Measurements from ENCODE around the gene EIF4E2.
"Not testable (repeated sequence)": the region's sequence is repeated elsewhere in the genome, so short reads cannot be mapped to it uniquely, and the experiment has no call there.

EIF4E2 gene

GRCh38 chr2:232522623-232523401, 27.7 kb upstream of the EIF4E2 start:
- no peak for DNase-seq (ENCODE audit: low read depth)

GRCh38 chr2:232523402-232523681, 27.1 kb upstream of the EIF4E2 start:
- DNase-seq (ENCODE audit: low read depth): no peak

DNA sequence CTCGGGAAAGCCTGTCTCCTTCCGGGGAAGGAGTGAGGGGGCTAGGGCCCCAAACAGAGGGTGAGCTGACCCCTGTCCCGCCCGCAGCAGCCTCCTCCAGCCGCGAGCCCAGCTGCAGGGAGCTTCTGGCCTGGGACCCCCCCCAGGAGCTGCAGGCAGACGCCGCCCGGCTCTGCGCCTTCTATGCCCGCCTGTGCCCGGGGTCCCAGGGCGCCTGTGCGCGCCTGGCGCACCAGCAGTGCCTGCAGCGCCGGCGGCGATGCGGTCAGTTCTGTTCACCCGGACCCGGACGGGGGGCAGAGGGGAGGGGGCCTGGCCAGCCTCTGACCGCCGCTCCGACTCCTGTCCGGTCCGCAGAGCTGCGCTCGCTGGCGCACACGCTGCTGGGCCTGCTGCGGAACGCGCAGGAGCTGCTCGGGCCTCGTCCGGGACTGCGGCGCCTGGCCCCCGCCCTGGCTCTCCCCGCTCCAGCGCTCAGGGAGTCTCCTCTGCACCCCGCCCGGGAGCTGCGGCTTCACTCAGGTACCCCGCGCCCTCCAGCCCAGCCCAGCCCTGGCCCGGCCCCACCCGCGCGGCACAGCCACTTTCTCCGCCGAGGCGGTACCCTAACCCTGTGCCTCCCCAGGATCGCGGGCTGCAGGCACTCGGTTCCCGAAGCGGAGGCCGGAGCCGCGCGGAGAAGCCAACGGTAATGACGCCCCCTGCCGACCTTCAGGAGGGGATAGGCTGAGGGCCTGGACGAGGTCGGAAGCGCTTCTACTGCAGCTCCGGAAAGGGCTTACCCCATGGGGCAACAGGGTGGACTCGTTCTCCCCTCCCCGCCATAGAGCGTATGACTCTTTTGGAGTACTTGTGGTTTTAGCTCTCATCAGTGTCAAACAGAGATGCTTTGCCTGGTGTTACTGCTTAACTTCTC, 26.5 kb upstream of the EIF4E2 start:
- DNase-seq (ENCODE audit: low read depth): no peak

DNA sequence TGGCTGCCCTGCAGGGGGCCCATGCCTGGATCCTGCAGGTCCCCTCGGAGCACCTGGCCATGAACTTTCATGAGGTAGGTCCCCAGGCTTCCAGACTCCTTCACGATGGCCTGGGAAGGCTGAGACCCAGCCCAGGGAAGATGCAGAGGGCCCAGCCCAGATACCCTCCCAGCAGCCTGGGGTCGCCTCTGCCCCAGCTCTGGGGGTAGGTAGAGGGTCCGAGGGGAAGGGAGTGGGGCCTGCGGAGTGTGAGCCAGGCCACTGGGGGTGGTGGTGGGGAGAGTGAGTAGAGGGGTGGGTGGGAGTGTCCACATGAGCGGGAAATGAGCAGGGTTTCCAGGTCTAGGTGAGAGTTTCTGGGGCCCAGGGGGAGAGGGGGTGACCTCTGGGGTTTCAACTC, 25.7 kb upstream of the EIF4E2 start:
- no peak for DNase-seq (ENCODE audit: low read depth)

DNA sequence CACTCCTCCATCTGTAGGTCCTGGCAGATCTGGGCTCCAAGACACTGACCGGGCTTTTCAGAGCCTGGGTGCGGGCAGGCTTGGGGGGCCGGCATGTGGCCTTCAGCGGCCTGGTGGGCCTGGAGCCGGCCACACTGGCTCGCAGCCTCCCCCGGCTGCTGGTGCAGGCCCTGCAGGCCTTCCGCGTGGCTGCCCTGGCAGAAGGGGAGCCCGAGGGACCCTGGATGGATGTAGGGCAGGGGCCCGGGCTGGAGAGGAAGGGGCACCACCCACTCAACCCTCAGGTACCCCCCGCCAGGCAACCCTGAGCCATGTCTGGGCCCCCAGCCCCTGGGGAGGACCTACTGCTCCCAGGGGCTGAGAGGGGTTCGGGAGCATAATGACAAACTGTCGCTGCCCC, 25.3 kb upstream of the EIF4E2 start:
- DNase-seq (ENCODE audit: low read depth): no peak

GRCh38 chr2:232525791-232526371, 24.6 kb upstream of the EIF4E2 start, which contains the start of gene CHRND:
CHRND (plus strand) TSS chr2:232526160; CDS start chr2:232526216, 56 bp downstream.
- DNase-seq (ENCODE audit: low read depth): no peak

- DNase-seq (ENCODE audit: low read depth): no peak
Measured at GRCh38 chr2:232526372-232526941, 24.0 kb upstream of the EIF4E2 start.

- DNase-seq (ENCODE audit: low read depth): no peak
Measured at GRCh38 chr2:232527905-232528470, 22.5 kb upstream of the EIF4E2 start.

- DNase-seq (ENCODE audit: low read depth): no peak
Measured at GRCh38 chr2:232528746-232529460, 21.6 kb upstream of the EIF4E2 start.

DNA sequence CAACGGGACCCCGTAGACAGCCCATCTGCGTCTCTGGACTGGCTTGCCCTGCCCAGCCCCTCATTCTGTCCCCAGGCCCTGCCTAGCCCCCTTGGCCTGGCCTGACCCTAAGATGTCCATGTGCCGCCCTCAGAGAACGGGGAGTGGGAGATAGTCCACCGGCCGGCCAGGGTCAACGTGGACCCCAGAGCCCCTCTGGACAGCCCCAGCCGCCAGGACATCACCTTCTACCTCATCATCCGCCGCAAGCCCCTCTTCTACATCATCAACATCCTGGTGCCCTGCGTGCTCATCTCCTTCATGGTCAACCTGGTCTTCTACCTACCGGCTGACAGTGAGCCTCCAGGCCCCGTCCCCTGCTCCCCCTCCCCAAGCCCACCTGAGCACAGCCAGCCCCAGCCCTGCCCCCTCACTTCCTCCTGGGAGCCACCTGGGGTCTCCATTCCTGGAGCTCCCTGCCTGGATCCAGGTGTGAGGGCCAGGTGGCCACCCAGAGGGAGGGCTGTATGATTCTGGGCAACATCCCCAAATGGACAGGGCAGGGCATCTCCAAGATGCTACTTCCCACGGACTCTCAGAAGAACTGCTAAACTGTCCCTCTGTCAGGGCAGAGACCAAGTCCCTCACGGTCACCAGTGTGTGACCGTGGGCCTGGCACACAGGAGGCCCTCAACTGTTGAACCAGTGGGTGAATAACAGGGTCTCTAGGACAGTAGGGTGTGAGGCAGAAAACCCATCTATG, 20.5 kb upstream of the EIF4E2 start:
- DNase-seq (ENCODE audit: low read depth): no peak

DNA sequence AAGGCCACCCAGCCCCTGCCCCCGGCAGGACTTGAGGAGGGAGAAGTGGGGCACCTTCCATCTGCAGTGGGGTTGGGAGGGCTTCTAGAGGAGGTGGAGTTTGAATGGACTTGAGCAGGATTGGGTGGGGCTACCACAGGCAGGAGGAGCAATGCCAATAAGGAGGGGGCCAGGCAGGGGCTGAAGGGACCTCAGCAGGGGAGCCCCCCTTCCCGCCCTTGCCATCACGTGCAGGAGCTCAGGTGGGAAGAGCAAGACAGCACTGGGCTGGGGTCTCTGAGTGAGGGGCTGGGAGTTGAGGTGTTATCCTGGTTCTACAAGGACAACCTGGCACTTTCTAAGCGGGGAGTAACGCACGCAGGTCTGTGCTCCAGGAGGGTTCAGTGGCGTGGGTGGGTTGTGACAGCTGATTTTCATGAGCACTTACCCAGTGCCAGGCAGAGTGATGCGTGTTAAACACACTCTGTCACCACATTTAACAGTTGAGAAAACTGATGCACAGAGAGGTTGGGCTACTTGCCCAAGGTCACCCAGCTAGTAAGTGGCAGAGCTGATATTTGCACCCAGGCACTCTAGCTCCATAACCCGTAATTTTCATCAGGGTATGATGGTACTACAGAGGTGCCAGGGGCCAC, 19.7 kb upstream of the EIF4E2 start:
- DNase-seq (ENCODE audit: low read depth): no peak

DNA sequence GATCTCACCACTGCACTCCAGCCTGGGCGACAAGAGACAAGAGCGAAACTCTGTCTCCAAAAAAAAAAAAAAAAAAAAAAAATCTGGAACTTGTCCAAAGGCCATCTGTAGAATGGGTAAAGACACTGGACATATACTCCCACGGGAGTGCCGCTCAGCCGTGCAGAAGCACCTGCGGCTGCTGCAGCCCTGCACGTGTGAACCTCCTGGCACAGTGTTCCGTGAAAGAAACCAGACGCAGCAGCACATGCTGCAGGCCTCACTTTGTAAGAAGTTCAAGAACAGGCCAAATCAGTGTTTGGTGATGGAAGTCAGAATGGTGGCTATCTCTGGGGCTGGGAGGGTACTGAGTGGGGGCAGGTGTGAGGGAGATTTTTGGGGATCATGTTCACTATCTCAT, 18.1 kb upstream of the EIF4E2 start:
- no peak for DNase-seq (ENCODE audit: low read depth)

DNA sequence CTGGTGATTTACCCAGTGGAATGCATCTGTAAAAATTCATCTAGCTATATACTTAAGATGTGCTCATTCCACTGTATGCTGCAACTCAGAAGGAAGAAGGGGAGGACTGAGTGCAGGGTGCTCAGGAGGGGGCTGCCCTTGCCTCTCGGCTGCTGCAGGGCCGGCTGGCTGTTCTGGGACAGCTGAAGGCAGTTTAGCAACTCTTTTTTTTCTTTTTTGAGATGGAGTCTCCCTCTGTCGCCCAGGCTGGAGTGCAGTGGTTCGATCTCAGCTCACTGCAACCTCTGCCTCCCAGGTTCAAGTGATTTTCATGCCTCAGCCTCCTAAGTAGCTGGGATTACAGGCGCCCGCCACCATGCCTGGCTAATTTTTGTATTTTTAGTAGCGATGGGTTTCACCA, 17.7 kb upstream of the EIF4E2 start:
- not testable (repeated sequence) for DNase-seq (ENCODE audit: low read depth)

GRCh38 chr2:232533944-232534710, 16.4 kb upstream of the EIF4E2 start:
- DNase-seq (ENCODE audit: low read depth): no peak

DNA sequence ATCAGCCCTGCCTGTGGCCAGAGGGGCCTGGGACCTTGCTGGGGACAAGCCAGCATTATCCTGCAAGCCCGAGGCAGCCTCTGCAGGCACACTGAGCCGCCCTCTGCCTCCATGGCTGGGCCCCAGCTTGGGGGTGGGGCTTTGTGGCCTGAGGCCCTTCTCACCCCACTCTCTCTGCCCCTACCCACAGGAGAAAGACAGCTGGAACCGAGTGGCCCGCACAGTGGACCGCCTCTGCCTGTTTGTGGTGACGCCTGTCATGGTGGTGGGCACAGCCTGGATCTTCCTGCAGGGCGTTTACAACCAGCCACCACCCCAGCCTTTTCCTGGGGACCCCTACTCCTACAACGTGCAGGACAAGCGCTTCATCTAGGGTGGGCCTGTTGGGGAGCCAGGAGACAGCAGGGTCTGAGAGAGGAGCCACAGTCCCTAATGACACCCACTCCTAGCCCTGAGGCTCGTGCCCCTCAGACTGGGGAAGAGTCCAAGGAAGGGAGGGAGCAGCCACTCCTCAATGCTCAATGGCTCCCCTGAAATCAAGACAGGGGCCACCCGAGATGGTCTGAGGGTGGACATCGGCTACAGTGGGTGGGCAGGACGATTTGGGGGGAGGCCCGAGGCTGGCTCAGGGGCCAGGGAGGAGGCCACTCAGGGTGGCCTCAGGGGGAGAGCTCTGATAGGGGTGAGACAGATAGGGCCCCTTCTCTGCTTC, 15.4 kb upstream of the EIF4E2 start:
- DNase-seq (ENCODE audit: low read depth): no peak

DNA sequence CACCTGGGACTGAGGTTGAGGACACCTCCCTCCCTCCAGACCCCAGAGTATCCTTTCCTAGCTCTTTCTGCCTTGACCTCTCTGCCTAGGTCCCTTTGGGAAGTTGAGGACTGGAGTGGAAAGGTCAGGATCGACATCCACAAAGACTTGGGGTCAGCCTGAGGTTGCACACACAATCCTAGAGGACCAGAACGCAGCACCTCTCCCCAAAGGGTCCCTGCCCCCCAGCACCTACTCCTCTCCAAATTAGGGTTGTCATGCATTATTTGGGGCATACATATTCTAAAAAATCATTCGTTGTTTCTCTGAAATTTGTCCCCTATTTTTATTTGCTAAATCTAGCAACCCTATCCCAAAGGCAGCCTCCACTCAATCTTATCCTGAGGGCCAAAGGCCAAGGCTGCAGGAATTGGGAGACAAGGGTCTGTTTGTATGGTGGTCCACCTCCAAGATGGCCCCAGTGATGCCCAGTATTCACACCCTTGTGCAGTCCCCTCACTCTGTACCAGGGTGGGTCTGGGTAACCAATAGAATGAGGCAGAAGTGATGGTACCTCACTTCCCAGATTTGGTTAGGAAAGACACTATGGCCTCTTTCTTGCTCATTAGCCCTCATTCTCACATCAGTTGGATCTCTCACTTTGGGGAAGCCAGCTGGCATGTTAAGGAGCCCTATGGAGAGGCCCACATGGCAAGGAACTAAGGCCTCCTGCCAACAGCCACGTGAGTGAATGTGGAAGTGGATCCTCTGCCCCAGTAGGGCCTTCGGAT, 14.5 kb upstream of the EIF4E2 start:
- DNase-seq (ENCODE audit: low read depth): no peak

DNA sequence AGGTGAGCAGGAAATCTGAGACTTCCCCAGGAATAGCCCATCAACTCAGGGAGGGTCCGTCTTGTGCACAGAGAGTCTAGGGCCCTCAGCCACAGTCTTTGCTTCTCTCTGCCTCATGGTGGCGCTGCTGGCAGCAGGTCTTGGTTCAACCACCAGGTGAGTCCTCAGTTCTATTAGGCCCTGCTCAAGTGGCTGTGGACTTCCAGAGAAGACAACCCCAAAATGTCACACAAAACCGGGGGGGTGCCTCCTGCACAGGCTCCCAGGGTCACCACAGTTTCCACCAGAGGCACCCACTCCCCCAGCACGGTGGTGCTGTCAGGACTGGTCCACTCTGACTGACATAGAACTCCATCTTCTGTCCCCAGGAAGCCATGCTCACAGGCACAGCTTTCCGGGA, 13.4 kb upstream of the EIF4E2 start:
- DNase-seq (ENCODE audit: low read depth): no peak

DNA sequence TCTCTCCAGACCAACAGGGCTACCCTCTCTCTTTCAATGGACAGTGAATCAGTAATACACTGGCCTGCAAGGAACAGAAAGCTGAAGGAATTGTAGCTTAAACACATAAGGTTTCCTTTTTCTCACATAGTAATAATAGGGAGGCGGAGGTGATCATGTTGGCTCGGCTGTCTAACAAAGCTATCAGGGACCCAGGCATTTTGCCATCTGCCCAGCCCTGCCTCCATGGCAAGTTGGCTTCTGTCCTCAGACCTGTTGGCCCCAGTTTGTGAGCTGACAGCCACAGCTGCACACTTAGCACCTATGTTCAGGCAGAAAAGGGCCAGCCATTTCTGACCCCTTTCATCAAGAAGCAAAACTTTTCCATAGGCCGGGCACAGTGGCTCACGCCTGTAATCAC, 13.0 kb upstream of the EIF4E2 start:
- no peak for DNase-seq (ENCODE audit: low read depth)
